CD4-positive, alpha-beta T cell treated with Interleukin-1 beta for 1 hour (primary cell): ENCODE data around the gene FBLN2.

Source experiments
- DNase-seq, 2 donors: peaks; one replicate each; pipeline ENCODE4 v3.0.0-alpha.2; 2020 to 2022

The FBLN2 gene

GRCh38 chr3:13671482-13672233 lies 122.7 kb downstream of the FBLN2 start:
- no peak for DNase-seq

- no peak for DNase-seq
Measured at GRCh38 chr3:13673207-13673606, 124.3 kb downstream of the FBLN2 start.

GRCh38 chr3:13674538-13675185 lies 125.7 kb downstream of the FBLN2 start:
- no peak for DNase-seq

- DNase-seq, result no peak
Measured at GRCh38 chr3:13676356-13677017, 127.6 kb downstream of the FBLN2 start.

GRCh38 chr3:13677272-13677671 lies 128.3 kb downstream of the FBLN2 start:
- no peak for DNase-seq

- DNase-seq, result no peak
Measured at GRCh38 chr3:13681931-13682330, 133.0 kb downstream of the FBLN2 start.

GRCh38 chr3:13682331-13683013 lies 133.5 kb downstream of the FBLN2 start:
- DNase-seq, result no peak

GRCh38 chr3:13683288-13683687 lies 134.4 kb downstream of the FBLN2 start:
- no peak for DNase-seq

- DNase-seq, result no peak
Measured at GRCh38 chr3:13683772-13684171, 134.8 kb downstream of the FBLN2 start.

- no peak for DNase-seq
Measured at GRCh38 chr3:13684350-13684749, 135.4 kb downstream of the FBLN2 start.

GRCh38 chr3:13684854-13685253 lies 135.9 kb downstream of the FBLN2 start:
- no peak for DNase-seq

- no peak for DNase-seq
Measured at GRCh38 chr3:13685721-13686120, 136.8 kb downstream of the FBLN2 start.

- no peak for DNase-seq
Measured at GRCh38 chr3:13686367-13687160, 137.6 kb downstream of the FBLN2 start.

- DNase-seq, result no peak
Measured at GRCh38 chr3:13687517-13687943, 138.6 kb downstream of the FBLN2 start.
